Neutrophil (primary cell): ENCODE results near the gene PDE1A.
"Not testable (repeated sequence)": the region's sequence is repeated elsewhere in the genome, so short reads cannot be mapped to it uniquely, and the experiment has no call there.

Experiments
- H3K27ac ChIP-seq: fragments of 200-600 bp; sonication (generic); 2 replicates; pipeline ENCODE4 v1.5.1; 2016; ENCODE audit warnings: mild to moderate bottlenecking, moderate library complexity
- H3K27me3 ChIP-seq: fragments of 200-600 bp; sonication (generic); 2 replicates; pipeline ENCODE4 v1.6.0; 2016; ENCODE audit warnings: mild to moderate bottlenecking
- H3K36me3 ChIP-seq: fragments of 200-600 bp; sonication (generic); 2 replicates; pipeline ENCODE4 v1.5.1; 2017
- H3K4me1 ChIP-seq, 2 experiments: fragments of 200-600 bp in 1 of 2; sonication (generic) in 1 of 2; 1 replicate in 1 of 2; 2 replicates in 1 of 2; pipeline versions ENCODE4 v1.5.1 to v1.6.1; 2013 to 2016; ENCODE audit warnings: low read depth in 1 of 2, low read length in 1 of 2, mild to moderate bottlenecking in 1 of 2, moderate library complexity in 1 of 2; ENCODE audit not compliant: control insufficient read depth in 1 of 2, insufficient read depth in 1 of 2
- H3K4me3 ChIP-seq, 2 experiments: fragments of 200-600 bp in 1 of 2; sonication (generic) in 1 of 2; 1 replicate in 1 of 2; 2 replicates in 1 of 2; pipeline ENCODE4 v1.5.1; 2013 to 2016; ENCODE audit warnings: low read depth in 1 of 2, low read length in 1 of 2, mild to moderate bottlenecking in 1 of 2, moderate library complexity in 1 of 2
- H3K9me3 ChIP-seq: fragments of 200-600 bp; sonication (generic); 2 replicates; pipeline ENCODE4 v1.5.1; 2016
- CTCF ChIP-seq: fragments of 200-600 bp; sonication (generic); IDR thresholded peaks from 2 replicates; pipeline ENCODE4 v1.5.1; 2016; ENCODE audit warnings: antibody characterized with exemption

The PDE1A gene

DNA sequence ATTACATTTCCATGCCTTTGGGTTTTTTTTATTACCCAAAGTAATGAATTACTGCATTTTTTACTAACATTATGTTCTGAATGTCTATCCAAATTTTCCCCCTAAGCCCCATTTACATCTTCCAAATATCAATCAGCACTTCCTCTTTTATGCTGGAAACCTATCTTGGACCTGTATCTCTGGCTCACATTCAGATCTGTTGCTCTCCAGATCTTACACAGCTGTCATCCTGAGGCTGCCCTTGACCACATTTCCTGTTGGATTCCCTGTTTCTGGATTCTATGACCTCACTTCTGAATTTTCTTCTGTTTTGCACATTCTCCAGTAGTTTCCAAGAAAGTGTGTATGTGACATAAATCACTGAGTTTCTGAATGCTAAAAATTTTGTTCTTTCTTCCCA is 146.7 kb downstream of the PDE1A start:
- Histone ChIP-seq H3K9me3 (no peaks in the 10 kb centered on the region), H3K36me3 (no peaks in the 10 kb centered on the region)
- no peak for TF ChIP-seq CTCF

GRCh38 chr2:182276662-182277061 is 150.2 kb downstream of the PDE1A start:
- not testable (repeated sequence) for H3K27me3 ChIP-seq, H3K36me3 ChIP-seq, H3K9me3 ChIP-seq, H3K4me3 ChIP-seq, H3K27ac ChIP-seq, H3K4me1 ChIP-seq

More for the DNA sequence above, 146.7 kb downstream of the PDE1A start:
- Histone ChIP-seq H3K27ac (no peak overlapping the region), H3K27me3 (no peaks in the 10 kb centered on the region), H3K4me3 (no peak overlapping the region), H3K4me1 (no peaks in the 10 kb centered on the region)

GRCh38 chr2:182267971-182268370 is 158.9 kb downstream of the PDE1A start:
- Histone ChIP-seq H3K9me3 (no peaks in the 10 kb centered on the region), H3K36me3 (no peaks in the 10 kb centered on the region), H3K27ac (no peak overlapping the region), H3K4me1 (no peaks in the 10 kb centered on the region), H3K4me3 (no peak overlapping the region), H3K27me3 (no peaks in the 10 kb centered on the region)
- TF ChIP-seq CTCF: no peak

DNA sequence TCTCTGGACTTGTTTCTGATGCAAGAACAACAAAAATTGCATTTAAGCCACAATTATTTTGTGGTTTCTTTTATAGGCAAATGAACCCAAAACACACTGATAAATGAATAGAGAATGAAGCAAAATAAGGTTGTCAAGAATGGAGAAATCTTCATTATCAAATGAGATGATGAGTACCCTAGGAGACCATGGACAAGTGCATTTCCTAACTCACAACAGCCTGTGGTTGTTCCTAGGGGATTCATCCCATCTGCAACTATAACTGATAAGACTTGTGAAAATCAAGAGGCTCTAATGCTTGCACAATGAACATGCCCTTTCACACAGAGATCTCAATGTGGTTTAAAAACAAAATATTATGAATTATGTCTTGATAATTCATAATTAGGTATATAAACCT is 159.9 kb downstream of the PDE1A start:
- Histone ChIP-seq H3K9me3 (no peaks in the 10 kb centered on the region), H3K27me3 (no peaks in the 10 kb centered on the region), H3K36me3 (no peaks in the 10 kb centered on the region), H3K4me3 (no peak overlapping the region), H3K27ac (no peak overlapping the region), H3K4me1 (no peaks in the 10 kb centered on the region)
- TF ChIP-seq CTCF: no peak

DNA sequence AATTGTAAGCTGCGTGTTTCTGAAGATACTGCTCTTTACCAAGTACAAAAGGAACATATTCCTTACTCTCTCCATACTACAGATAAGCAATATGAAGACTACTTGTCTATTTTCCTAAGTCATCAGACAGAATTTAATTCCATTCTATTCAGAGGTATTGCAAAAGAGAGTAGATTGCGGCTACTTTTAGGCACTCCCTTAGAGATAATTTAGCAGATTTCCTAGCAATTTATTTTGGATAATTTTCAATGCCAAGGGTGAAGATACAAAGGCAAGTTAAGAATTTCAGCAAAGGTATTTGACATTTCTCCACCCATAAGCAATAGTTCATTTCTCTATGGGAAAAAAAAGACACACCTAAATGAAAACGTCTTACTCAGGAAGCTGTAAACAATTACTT is 161.1 kb downstream of the PDE1A start:
- no peak for TF ChIP-seq CTCF
- H3K4me3 ChIP-seq: no peak overlapping the region
- no peaks in the 10 kb centered on the region for H3K27me3 ChIP-seq
- no peaks in the 10 kb centered on the region for H3K36me3 ChIP-seq
- no peak overlapping the region for H3K27ac ChIP-seq
- H3K4me1 ChIP-seq: no peaks in the 10 kb centered on the region
- no peaks in the 10 kb centered on the region for H3K9me3 ChIP-seq

- no peaks in the 10 kb centered on the region for H3K36me3 ChIP-seq
- H3K9me3 ChIP-seq: no peaks in the 10 kb centered on the region
- TF ChIP-seq CTCF: no peak
- H3K4me3 ChIP-seq: no peak overlapping the region
- no peaks in the 10 kb centered on the region for H3K4me1 ChIP-seq
- H3K27me3 ChIP-seq: no peaks in the 10 kb centered on the region
- no peak overlapping the region for H3K27ac ChIP-seq
Observed at GRCh38 chr2:182261860-182262387, 164.9 kb downstream of the PDE1A start.
